ENCODE data around the gene CHRNA1. TPM values are rescaled to one million over a fixed set of nuclear protein-coding genes. Genes with fewer than 3 reads are reported as not detected.
A peak's percentile ranks its signal among the peaks of the same experiment; 100 is the strongest.

Gene CHRNA1
- total and polyA plus RNA-seq, 10 donors: 0.13 to 3.4 (median 0.46) TPM; not detected in 5

- Histone ChIP-seq H3K27me3 (replicated peaks in 1 of 7) (peaks cover 0 to 16% (median 0%) of the 10 kb centered on the region in 7 donors), H3K9me3 (no peaks in the 10 kb centered on the region), H3K4me3 (no peak overlapping the region), H3K4me1 (peaks cover 0 to 7% (median 0%) of the 10 kb centered on the region in 6 donors), H3K36me3 (no peaks in the 10 kb centered on the region), H3K27ac (no peak overlapping the region)
- TF ChIP-seq, protein P1, sequence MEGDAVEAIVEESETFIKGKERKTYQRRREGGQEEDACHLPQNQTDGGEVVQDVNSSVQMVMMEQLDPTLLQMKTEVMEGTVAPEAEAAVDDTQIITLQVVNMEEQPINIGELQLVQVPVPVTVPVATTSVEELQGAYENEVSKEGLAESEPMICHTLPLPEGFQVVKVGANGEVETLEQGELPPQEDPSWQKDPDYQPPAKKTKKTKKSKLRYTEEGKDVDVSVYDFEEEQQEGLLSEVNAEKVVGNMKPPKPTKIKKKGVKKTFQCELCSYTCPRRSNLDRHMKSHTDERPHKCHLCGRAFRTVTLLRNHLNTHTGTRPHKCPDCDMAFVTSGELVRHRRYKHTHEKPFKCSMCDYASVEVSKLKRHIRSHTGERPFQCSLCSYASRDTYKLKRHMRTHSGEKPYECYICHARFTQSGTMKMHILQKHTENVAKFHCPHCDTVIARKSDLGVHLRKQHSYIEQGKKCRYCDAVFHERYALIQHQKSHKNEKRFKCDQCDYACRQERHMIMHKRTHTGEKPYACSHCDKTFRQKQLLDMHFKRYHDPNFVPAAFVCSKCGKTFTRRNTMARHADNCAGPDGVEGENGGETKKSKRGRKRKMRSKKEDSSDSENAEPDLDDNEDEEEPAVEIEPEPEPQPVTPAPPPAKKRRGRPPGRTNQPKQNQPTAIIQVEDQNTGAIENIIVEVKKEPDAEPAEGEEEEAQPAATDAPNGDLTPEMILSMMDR (IDR thresholded peaks at IDR 0.05 in 8 of 11, conservative IDR thresholded peaks at IDR 0.05 in 3 of 11): no peak
- no peak for DNase-seq
- WGBS, 5 donors: 41 to 86% (median 68%) methylated on average over 3 of the region's 3 CpGs
- intact Hi-C loops (cut with DNase I; ENCODE audit: low total_unique reads): no loop called here
These were observed 61.7 kb downstream of the CHRNA1 start for GRCh38 chr2:174702541-174702940.

GRCh38 chr2:174699993-174700766, 64.1 kb downstream of the CHRNA1 start:
- Histone ChIP-seq H3K36me3 (no peaks in the 10 kb centered on the region), H3K27ac (no peak overlapping the region), H3K9me3 (no peaks in the 10 kb centered on the region), H3K4me3 (no peak overlapping the region), H3K4me1 (peaks cover 0 to 14% (median 5%) of the 10 kb centered on the region in 6 donors), H3K27me3 (replicated peaks in 1 of 7) (no peaks in the 10 kb centered on the region)
- DNase-seq: no peak
- 22 to 41% (median 38%) methylated on average over 4 of the region's 4 CpGs for WGBS, 5 donors
- TF ChIP-seq, protein P1 (IDR thresholded peaks at IDR 0.05 in 8 of 11, conservative IDR thresholded peaks at IDR 0.05 in 3 of 11): peak in 10 of 11 experiments; percentile 53 to 81 (median 73)
- TF ChIP-seq POLR2AphosphoS5 (IDR thresholded peaks at IDR 0.05): no peak
- intact Hi-C loops (cut with DNase I; ENCODE audit: low total_unique reads): no loop called here

Other genes starting within 250 kb of the CHRNA1 start
- gene WIPF1, start 166.7 kb downstream of the CHRNA1 start, total RNA-seq: 100 to 1,000 TPM; 153 to 265 (median 242) TPM
- gene WIPF1, start 166.7 kb downstream of the CHRNA1 start, polyA plus RNA-seq: 10 to 100 TPM; 74.9 to 86.3 (median 82.8) TPM
- 10 to 100 TPM in 4 of 7 donors, 1 to 10 TPM in 3; 5.4 to 14.6 (median 10.5) TPM for gene CHN1, start 240.9 kb upstream of the CHRNA1 start, total RNA-seq
- gene CHN1, start 240.9 kb upstream of the CHRNA1 start, polyA plus RNA-seq: 10 to 100 TPM in 1 of 3 donors, 1 to 10 TPM in 2; 7.0 to 12.4 (median 8.2) TPM

Measured in spleen (tissue), 11 donors.